ENCODE measurements around the gene SOBP.

GRCh38 chr6:107658920-107659865 lies 169.3 kb downstream of the SOBP start:
- no peak for TF ChIP-seq EZH2 (IDR thresholded peaks at IDR 0.05; ENCODE audit: low read length, missing control alignments)
- peak in 1 of 2 donors; percentile 20 for TF ChIP-seq CTCF (conservative IDR thresholded peaks at IDR 0.05 in 1 of 2, IDR thresholded peaks at IDR 0.05 in 1 of 2; ENCODE audit: low read depth in 1 of 2, low read length in 2 of 2)
